Keratinocyte (primary cell): ENCODE measurements around the gene KRT4. TPM values are rescaled to one million over a fixed set of nuclear protein-coding genes. Genes with fewer than 3 reads are reported as not detected.

Experiments used
- DNase-seq: peaks from one replicate; pipeline ENCODE4 v3.0.0-alpha.2; 2011; ENCODE audit warnings: low read depth, missing footprints, low spot score
- FAIRE-seq: peaks from 2 replicates; lab custom pipeline; 2011; peaks lifted over from hg19 to GRCh38; lab: Jason Lieb, UNC
- H2AFZ ChIP-seq: 2 replicates; pipeline ENCODE4 v1.6.0; 2012; ENCODE audit warnings: low read length, control low read depth, inconsistent platforms; ENCODE audit not compliant: control insufficient read depth
- H3K27ac ChIP-seq: 2 replicates; pipeline ENCODE4 v1.5.1; 2011; ENCODE audit warnings: low read length; ENCODE audit not compliant: control insufficient read depth, insufficient read depth
- H3K27me3 ChIP-seq: 3 replicates; pipeline ENCODE4 v1.6.0; 2011; ENCODE audit warnings: low read length; ENCODE audit not compliant: control insufficient read depth, insufficient read depth; ENCODE audit errors: extremely low read depth
- H3K36me3 ChIP-seq, 2 experiments: 2 replicates in 1 of 2; 3 replicates in 1 of 2; pipeline ENCODE4 v1.5.1; 2011; ENCODE audit warnings: low read length in 2 of 2, mild to moderate bottlenecking in 1 of 2; ENCODE audit not compliant: control insufficient read depth in 2 of 2, insufficient read depth in 2 of 2; ENCODE audit errors: extremely low read depth in 1 of 2
- H3K4me1 ChIP-seq: 3 replicates; pipeline ENCODE4 v1.5.1; 2011; ENCODE audit warnings: low read length; ENCODE audit not compliant: control insufficient read depth, insufficient read depth; ENCODE audit errors: extremely low read depth
- H3K4me2 ChIP-seq: 3 replicates; pipeline ENCODE4 v1.6.0; 2011; ENCODE audit warnings: low read depth, low read length; ENCODE audit not compliant: control insufficient read depth, insufficient read depth; ENCODE audit errors: extremely low read depth
- H3K4me3 ChIP-seq, 3 experiments: fragments of 200-600 bp in 1 of 3; sonication (generic) in 1 of 3; 2 replicates in 2 of 3; 3 replicates in 1 of 3; pipeline ENCODE4 v1.5.1; 2011 to 2016; ENCODE audit warnings: low read length in 3 of 3, mild to moderate bottlenecking in 3 of 3, control low read depth in 2 of 3, inconsistent platforms in 1 of 3, low read depth in 1 of 3, mixed read lengths in 1 of 3, mixed run types in 1 of 3, moderate library complexity in 1 of 3; ENCODE audit not compliant: control insufficient read depth in 2 of 3, insufficient read depth in 2 of 3; ENCODE audit errors: extremely low read depth in 1 of 3
- H3K79me2 ChIP-seq: 2 replicates; pipeline ENCODE4 v1.6.0; 2012; ENCODE audit warnings: low read length; ENCODE audit not compliant: control insufficient read depth, insufficient read depth
- H3K9ac ChIP-seq: 3 replicates; pipeline ENCODE4 v1.6.0; 2011; ENCODE audit warnings: low read length; ENCODE audit not compliant: control insufficient read depth, insufficient read depth; ENCODE audit errors: extremely low read depth
- H3K9me1 ChIP-seq: 3 replicates; pipeline ENCODE4 v1.6.0; 2011; ENCODE audit warnings: low read length; ENCODE audit not compliant: control insufficient read depth, insufficient read depth; ENCODE audit errors: extremely low read depth
- H3K9me3 ChIP-seq: 2 replicates; pipeline ENCODE4 v1.5.1; 2012; ENCODE audit warnings: low read depth, low read length; ENCODE audit not compliant: control insufficient read depth
- H4K20me1 ChIP-seq: 3 replicates; pipeline ENCODE4 v1.6.0; 2011; ENCODE audit warnings: low read length; ENCODE audit not compliant: control insufficient read depth, insufficient read depth; ENCODE audit errors: extremely low read depth
- EZH2 ChIP-seq: IDR thresholded peaks from one replicate; pipeline ENCODE4 v1.6.1; 2012; ENCODE audit warnings: inconsistent platforms, mild to moderate bottlenecking, low read length, moderate library complexity
- dilution Hi-C: fragments of 300-500 bp; cut with MboI; formaldehyde crosslinking; loops from one replicate; pipeline ENCODE4 v1.7.0; 2020; ENCODE audit warnings: low sequenced_read_pairs; ENCODE audit not compliant: extremely low pct_ligation_motif_present
- polyA plus RNA-seq, 5 experiments: library from polyadenylated mRNA; depleted of rRNA in 3 of 5; stranded (reverse) in 3 of 5; stranded (forward) in 1 of 5; unstranded in 1 of 5; fragments of >200 nt; gene quantifications; 1 replicate in 1 of 5; 2 replicates in 3 of 5; 3 replicates in 1 of 5; pipeline versions ENCODE4 v1.2.1 to v1.2.3, GENCODE V29; 2011 to 2012; ENCODE audit warnings: missing spikeins in 2 of 5, low read depth in 1 of 5, low replicate concordance in 1 of 5
- TF ChIP-seq, protein P1 (sequence below), 3 experiments: IDR thresholded peaks in 1 of 3; conservative IDR thresholded peaks in 1 of 3; optimal IDR thresholded peaks in 1 of 3; 2 replicates in 2 of 3; 3 replicates in 1 of 3; pipeline versions ENCODE3 to v1.5.1; 2011; ENCODE audit warnings: low read length in 3 of 3, mild to moderate bottlenecking in 3 of 3, moderate library complexity in 2 of 3, control low read depth in 1 of 3, inconsistent platforms in 1 of 3; ENCODE audit not compliant: insufficient read depth in 2 of 3; ENCODE audit errors: extremely low read depth in 1 of 3

The KRT4 gene
- polyA plus RNA-seq, 1 donor (not counting 4 experiments of a cell fraction or from before 2014, with no cell fraction given): 2.0 TPM

DNA sequence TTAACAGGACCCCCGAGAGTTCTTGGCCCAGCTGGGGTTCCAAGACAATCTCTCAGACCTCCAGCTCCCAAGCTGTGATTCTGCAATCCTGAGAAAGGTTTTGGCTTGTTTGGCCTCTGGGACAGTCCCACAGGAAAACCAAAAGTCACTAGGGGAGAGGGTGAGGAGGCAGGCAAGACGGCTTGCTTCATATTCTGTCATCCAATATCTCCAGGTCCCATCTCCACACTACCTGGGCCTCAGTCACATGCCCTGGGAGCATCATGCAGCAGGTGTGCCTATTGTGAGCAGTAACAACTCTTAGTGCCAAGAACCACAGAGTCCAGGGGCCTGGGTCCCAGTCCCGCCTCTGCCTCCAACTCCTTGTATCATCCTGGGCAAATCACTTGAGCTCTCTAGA, 18.5 kb upstream of the KRT4 start:
- no peaks in the 10 kb centered on the region for H3K9me3 ChIP-seq
- TF ChIP-seq EZH2: no peak
- TF ChIP-seq, protein P1, sequence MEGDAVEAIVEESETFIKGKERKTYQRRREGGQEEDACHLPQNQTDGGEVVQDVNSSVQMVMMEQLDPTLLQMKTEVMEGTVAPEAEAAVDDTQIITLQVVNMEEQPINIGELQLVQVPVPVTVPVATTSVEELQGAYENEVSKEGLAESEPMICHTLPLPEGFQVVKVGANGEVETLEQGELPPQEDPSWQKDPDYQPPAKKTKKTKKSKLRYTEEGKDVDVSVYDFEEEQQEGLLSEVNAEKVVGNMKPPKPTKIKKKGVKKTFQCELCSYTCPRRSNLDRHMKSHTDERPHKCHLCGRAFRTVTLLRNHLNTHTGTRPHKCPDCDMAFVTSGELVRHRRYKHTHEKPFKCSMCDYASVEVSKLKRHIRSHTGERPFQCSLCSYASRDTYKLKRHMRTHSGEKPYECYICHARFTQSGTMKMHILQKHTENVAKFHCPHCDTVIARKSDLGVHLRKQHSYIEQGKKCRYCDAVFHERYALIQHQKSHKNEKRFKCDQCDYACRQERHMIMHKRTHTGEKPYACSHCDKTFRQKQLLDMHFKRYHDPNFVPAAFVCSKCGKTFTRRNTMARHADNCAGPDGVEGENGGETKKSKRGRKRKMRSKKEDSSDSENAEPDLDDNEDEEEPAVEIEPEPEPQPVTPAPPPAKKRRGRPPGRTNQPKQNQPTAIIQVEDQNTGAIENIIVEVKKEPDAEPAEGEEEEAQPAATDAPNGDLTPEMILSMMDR (optimal IDR thresholded peaks at IDR 0.05 in 1 of 3, IDR thresholded peaks at IDR 0.05 in 1 of 3, conservative IDR thresholded peaks at IDR 0.05 in 1 of 3; ENCODE audit: extremely low read depth in 1 of 3, insufficient read depth in 2 of 3, low read length in 3 of 3): no peak
- H3K36me3 ChIP-seq: no peaks in the 10 kb centered on the region
- H3K9me1 ChIP-seq: no peaks in the 10 kb centered on the region
- H3K4me3 ChIP-seq: no peak overlapping the region
- no peak overlapping the region for H2AFZ ChIP-seq
- H3K9ac ChIP-seq: no peak overlapping the region
- peaks cover 8% of the 10 kb centered on the region for H3K4me1 ChIP-seq
- dilution Hi-C loops: no loop called here
- H3K27ac ChIP-seq: no peak overlapping the region
- H3K4me2 ChIP-seq: no peak overlapping the region
- FAIRE-seq (no peak), DNase-seq (no peak)
- no peaks in the 10 kb centered on the region for H4K20me1 ChIP-seq
- H3K79me2 ChIP-seq: no peaks in the 10 kb centered on the region
- no peaks in the 10 kb centered on the region for H3K27me3 ChIP-seq

- Histone ChIP-seq H3K27ac (no peak overlapping the region), H3K9me3 (no peaks in the 10 kb centered on the region), H3K4me1 (peaks cover 2% of the 10 kb centered on the region), H2AFZ (no peak overlapping the region), H3K4me3 (no peak overlapping the region), H3K4me2 (no peak overlapping the region), H3K9me1 (no peaks in the 10 kb centered on the region), H3K9ac (no peak overlapping the region), H3K79me2 (no peaks in the 10 kb centered on the region), H4K20me1 (no peaks in the 10 kb centered on the region), H3K36me3 (no peaks in the 10 kb centered on the region), H3K27me3 (no peaks in the 10 kb centered on the region)
- FAIRE-seq (no peak), DNase-seq (no peak)
- dilution Hi-C loops: no loop called here
- no peak for TF ChIP-seq EZH2
Observed at GRCh38 chr12:52831251-52831650, 17.3 kb upstream of the KRT4 start.
